AG10803 (cell line): ENCODE data around the gene ZGLP1.
A peak's percentile ranks its signal among the peaks of the same experiment; 100 is the strongest.

Source experiments
- DNase-seq: peaks from one replicate; pipeline ENCODE4 v3.0.0; 2010; ENCODE audit warnings: low read depth
- H3K4me3 ChIP-seq: 2 replicates; pipeline ENCODE4 v1.5.1; 2011; ENCODE audit warnings: mild to moderate bottlenecking, low read length, control low read depth
- CTCF ChIP-seq: conservative IDR thresholded peaks from 2 replicates; pipeline ENCODE4 v1.5.1; 2011; ENCODE audit warnings: mild to moderate bottlenecking, low read length, control low read depth, inconsistent platforms

ZGLP1 gene

GRCh38 chr19:10317045-10317856, 7.6 kb upstream of the ZGLP1 start:
- H3K4me3 ChIP-seq: no peak overlapping the region
- no peak for DNase-seq
- no peak for TF ChIP-seq CTCF

DNA sequence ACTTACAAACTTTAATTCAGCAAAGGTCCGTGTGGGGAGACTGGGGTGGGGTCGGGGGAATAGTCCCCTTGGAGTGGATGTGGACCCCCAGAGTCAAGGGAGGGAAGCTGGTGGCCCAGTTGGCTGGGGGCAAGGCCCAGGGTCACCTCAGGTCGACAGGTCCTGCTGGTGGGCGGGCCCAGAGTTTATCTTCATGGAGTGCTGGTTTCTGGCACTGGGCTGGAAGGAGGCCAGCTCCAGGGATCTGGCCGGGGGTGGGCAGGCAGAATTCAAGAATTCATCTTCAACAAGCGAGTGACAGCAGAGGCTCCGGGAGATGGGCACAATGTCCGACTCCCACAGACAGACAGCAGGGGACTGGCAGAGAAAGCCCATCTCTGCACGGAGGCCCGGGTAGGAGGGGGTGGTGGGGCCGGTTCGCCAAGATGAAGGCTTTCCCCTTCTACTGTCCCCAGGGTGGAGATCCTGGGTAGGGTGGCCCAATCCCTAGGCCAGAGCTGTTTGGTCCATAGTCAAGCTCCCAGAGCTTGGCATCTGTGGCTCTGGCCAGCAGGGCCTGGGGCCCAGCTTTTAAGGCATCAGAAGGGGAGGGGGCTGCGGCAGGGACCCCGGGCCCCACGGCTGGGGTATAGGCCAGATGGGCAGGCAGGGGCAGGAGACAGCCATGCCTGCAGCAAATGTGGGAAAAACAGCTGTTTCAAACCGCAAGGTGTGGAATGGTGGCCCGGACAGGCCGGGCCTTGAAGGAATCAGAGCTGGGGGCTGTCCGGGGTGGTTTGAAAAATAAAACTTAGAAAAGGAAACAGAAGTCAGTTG, 6.8 kb upstream of the ZGLP1 start:
- TF ChIP-seq CTCF: no peak
- DNase-seq: no peak
- no peak overlapping the region for H3K4me3 ChIP-seq

DNA sequence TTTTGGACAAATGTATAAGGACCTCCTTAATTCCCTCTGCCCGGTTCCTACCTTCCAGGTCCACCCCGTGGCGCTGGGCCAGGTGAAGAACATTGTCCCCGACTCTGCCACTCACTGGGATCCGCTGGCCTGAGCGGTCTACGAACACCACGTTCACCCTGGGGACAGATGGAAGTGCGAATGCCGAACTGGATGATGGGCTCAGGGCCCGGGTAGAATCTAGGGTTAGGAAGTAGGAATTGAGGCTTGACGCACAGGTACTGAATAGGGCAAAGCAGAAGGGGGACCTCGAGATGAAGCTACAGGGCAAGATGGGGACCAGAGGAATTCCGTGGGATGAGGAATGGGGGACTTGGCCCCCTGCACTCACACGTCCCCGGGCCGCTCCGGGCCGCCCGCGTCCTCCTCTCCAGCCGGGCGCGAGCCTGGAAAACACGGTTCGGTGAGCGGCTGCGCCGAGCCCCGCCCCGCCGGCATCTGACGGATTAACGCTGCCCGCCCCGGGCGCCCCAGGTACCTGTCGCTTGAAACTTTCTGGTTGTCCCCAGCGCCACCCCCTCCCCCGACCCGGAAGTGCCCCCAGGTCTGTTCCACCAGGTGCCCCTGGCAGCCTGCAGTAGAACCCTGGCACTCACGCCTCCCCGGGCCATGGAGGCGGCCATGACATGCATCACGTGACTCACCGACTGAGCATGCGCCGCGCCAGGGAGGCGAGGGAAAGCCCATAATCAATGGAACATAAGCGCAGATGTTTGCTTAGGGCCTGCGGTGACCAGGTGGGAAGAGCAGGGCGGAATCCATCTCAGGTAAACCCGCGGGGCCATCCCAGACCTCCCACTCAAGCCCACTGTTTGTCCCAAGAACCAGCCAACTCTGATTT, 6.0 kb upstream of the ZGLP1 start, which contains the start of gene FDX2:
Gene FDX2 (minus strand): TSS at position 681 of the 880 bp plus-strand sequence. CDS start 19 bp downstream, at position 662.
- DNase-seq: peak; percentile 72
- TF ChIP-seq CTCF: no peak
- H3K4me3 ChIP-seq: peak within 1 kb of the TSS; percentile 90

- no peak for TF ChIP-seq CTCF
Observed at GRCh38 chr19:10306327-10306726, 3.3 kb downstream of the ZGLP1 start.

DNA sequence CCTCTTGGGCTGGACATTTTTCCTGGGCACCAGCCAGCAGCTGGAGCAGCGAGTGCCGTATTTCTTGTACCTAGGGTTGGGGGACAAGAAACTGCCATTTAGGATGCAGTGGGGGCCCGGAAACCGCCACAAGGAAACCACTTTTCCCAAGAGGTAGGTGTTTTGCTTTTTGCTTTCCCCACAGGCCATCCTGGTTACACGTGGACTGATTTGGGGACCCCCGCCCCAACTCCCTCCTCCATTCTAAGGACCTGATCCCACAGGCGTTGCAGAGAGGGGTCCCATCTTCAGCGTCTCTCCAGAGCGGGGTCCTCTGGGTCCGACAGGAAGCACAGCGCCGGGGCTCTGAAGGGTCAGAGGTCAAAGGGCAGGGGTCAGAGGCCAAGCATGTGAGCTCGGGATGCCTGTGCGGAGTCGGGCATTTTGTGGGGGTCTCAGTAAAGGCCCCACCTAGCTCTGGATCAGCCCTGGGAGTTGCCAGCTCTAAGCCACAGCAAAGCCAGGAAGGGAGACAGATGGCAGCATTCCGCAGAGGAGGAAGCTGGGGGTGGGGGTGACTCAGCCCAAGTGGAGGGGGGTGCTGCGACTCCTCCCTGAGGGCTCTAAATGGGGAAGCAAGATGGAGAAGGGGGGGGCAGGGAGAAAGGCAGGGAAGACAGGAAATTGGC, 4.3 kb downstream of the ZGLP1 start:
- DNase-seq: peak; percentile 49
- TF ChIP-seq CTCF: no peak
- H3K4me3 ChIP-seq: no peak overlapping the region

More at GRCh38 chr19:10306327-10306726, 3.3 kb downstream of the ZGLP1 start:
- H3K4me3 ChIP-seq: no peak overlapping the region
- DNase-seq: no peak
